ENCODE measurements around the gene ACSM6.
"Not testable (repeated sequence)": the region's sequence is repeated elsewhere in the genome, so short reads cannot be mapped to it uniquely, and the experiment has no call there.

The ACSM6 gene

DNA sequence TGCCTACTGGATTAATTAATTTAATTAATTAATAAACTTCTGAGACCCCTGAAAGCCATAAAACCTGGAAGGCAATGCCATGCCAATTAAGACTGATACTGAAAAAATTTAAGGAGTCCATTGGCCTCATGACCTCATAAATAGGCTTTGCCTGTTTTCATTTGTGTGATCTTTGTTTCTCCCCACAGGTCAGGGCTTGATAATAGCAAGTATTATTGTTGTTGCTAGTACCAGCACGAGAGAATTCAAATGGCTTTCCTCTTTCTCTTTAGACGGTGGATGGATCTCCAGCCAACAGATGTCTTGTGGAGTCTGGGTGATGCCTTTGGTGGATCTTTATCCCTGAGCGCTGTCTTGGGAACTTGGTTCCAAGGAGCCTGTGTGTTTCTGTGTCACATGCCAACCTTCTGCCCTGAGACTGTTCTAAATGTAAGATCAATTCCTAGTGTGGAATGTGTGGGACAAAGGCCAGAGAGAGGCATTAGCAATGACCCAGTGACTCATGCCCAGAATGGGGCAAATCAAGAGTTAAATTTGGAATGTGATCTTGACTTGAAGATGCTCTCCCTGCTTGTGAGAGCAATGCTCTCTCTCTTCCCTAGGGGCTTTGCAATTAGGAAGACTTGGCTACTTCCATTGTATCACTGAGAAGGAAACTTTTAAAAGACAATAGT is 17.7 kb downstream of the ACSM6 start:
- no peak overlapping the region for H3K4me3 ChIP-seq (ENCODE audit: low read depth, low read length)
- TF ChIP-seq, protein P1, sequence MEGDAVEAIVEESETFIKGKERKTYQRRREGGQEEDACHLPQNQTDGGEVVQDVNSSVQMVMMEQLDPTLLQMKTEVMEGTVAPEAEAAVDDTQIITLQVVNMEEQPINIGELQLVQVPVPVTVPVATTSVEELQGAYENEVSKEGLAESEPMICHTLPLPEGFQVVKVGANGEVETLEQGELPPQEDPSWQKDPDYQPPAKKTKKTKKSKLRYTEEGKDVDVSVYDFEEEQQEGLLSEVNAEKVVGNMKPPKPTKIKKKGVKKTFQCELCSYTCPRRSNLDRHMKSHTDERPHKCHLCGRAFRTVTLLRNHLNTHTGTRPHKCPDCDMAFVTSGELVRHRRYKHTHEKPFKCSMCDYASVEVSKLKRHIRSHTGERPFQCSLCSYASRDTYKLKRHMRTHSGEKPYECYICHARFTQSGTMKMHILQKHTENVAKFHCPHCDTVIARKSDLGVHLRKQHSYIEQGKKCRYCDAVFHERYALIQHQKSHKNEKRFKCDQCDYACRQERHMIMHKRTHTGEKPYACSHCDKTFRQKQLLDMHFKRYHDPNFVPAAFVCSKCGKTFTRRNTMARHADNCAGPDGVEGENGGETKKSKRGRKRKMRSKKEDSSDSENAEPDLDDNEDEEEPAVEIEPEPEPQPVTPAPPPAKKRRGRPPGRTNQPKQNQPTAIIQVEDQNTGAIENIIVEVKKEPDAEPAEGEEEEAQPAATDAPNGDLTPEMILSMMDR (IDR thresholded peaks at IDR 0.05; ENCODE audit: control insufficient read depth, extremely low read depth, insufficient read depth), result no peak
- DNase-seq (ENCODE audit: low read depth), result no peak

DNA sequence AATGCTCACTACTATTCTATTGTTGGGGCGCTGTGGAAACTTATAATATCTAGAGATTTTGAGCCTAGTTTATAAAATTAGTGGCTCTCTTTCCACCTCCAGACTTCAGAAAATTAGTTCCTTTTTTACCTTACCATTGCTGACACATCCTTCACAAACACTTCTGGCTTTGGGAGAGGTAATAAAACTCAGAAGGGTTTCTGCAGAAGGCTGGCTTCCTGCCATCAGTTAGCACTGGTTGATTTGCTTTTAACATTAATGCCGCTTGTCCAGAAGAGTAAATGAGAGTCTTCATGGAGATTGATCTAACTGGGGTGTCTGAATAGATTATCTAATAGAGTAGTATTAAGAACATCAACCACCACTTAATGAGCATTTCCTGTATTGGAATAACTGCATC is 20.3 kb downstream of the ACSM6 start:
- TF ChIP-seq, protein P1 (IDR thresholded peaks at IDR 0.05; ENCODE audit: control insufficient read depth, extremely low read depth, insufficient read depth), result no peak
- H3K4me3 ChIP-seq (ENCODE audit: low read depth, low read length), result no peak overlapping the region
- peak; percentile 33 for DNase-seq (ENCODE audit: low read depth)

DNA sequence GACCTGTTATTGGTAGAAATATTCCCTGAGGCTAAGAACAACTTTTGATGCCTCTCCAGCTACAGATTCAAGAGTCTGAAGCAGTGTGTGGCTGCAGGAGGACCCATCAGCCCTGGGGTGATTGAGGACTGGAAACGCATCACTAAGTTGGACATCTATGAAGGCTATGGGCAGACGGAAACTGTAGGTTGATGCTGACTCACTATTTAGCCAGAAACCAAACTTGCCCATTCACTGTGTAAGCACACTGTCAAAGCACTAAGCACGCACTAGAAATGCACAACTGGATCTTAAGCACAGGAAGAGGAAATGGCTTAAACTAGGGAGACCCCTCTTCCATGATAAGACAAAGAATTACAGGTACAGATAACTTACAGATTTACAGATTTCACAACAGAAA is 20.8 kb downstream of the ACSM6 start:
- no peak overlapping the region for H3K4me3 ChIP-seq (ENCODE audit: low read depth, low read length)
- no peak for DNase-seq (ENCODE audit: low read depth)
- TF ChIP-seq, protein P1 (IDR thresholded peaks at IDR 0.05; ENCODE audit: control insufficient read depth, extremely low read depth, insufficient read depth), result no peak

DNA sequence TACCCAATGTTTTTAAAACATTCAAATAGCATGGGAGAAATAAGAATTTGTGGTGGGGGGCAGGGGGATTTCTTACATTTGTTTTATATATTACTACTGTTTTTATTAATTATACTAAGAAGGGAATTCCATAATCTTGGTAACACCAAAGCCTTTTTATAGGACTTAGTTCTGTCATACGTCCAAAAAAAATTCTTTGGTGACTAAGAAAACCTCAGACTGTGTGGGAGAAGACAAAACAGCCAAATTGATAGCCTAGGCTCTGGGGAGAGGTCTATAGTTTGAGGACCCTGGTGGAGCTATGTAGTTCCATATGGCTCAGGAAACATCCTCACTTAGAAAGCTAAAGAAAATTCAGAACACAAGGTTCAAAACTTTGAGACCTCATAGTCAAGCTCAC is 23.4 kb downstream of the ACSM6 start:
- no peak overlapping the region for H3K4me3 ChIP-seq (ENCODE audit: low read depth, low read length)
- TF ChIP-seq, protein P1 (IDR thresholded peaks at IDR 0.05; ENCODE audit: control insufficient read depth, extremely low read depth, insufficient read depth), result no peak
- DNase-seq (ENCODE audit: low read depth), result no peak

DNA sequence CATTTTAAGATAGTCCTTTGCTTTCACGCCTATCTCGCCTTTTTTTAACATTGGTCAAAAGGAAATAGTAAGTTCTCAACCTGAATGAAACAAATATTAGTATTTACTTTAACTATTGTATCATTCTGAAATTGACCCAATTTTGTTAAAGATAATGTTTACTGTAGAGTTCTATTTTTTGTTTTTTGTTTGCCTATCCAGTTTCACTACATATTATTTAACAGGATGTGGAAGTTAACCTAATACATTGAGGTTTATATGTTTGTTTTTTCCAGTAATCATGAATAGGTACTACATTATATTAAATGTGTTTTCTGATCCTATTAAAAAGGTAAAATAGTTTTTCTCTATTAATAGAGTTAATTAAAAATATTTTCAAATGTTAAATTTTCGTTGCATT is 26.5 kb downstream of the ACSM6 start:
- no peak overlapping the region for H3K4me3 ChIP-seq (ENCODE audit: low read depth, low read length)
- TF ChIP-seq, protein P1 (IDR thresholded peaks at IDR 0.05; ENCODE audit: control insufficient read depth, extremely low read depth, insufficient read depth), result no peak

DNA sequence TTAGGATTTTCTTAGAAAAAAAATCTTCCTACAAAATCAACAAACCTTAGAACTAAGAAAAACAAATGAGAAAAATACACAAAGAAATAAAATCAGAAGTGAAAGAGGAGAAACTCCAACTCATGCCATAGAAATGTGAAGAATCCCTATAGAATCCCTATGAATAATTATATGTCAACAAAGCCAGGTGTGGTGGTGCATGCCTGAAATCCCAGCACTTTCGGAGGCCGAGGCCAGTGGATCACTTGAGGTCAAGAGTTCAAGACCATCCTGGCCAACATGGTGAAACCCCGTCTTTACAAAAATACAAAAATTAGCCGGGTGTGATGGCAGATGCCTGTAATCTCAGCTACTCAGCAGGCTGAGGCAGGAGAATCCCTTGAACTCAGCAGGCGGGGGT is 27.1 kb downstream of the ACSM6 start:
- no peak overlapping the region for H3K4me3 ChIP-seq (ENCODE audit: low read depth, low read length)
- TF ChIP-seq, protein P1 (IDR thresholded peaks at IDR 0.05; ENCODE audit: control insufficient read depth, extremely low read depth, insufficient read depth), result no peak
- no peak for DNase-seq (ENCODE audit: low read depth)

More for the DNA sequence above, 26.5 kb downstream of the ACSM6 start:
- no peak for DNase-seq (ENCODE audit: low read depth)

DNA sequence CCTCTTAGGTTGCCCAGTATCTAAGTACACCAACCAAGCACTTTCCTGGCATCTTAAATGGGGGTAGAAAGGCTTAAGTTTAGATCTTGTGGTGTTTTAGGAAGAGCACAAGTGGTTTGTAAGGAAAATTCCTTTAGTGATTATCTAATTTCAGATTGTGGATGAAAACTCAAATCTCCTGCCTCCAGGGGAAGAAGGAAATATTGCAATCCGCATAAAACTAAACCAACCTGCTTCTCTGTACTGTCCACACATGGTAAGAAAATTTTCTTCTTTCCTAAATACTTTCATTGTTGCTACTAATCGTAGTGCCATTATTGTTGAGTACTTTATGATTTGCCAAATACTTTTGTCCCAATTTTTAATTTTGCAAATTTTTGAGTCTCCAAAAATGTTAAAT is 31.1 kb downstream of the ACSM6 start:
- TF ChIP-seq, protein P1 (IDR thresholded peaks at IDR 0.05; ENCODE audit: control insufficient read depth, extremely low read depth, insufficient read depth), result no peak
- no peak overlapping the region for H3K4me3 ChIP-seq (ENCODE audit: low read depth, low read length)
- no peak for DNase-seq (ENCODE audit: low read depth)

DNA sequence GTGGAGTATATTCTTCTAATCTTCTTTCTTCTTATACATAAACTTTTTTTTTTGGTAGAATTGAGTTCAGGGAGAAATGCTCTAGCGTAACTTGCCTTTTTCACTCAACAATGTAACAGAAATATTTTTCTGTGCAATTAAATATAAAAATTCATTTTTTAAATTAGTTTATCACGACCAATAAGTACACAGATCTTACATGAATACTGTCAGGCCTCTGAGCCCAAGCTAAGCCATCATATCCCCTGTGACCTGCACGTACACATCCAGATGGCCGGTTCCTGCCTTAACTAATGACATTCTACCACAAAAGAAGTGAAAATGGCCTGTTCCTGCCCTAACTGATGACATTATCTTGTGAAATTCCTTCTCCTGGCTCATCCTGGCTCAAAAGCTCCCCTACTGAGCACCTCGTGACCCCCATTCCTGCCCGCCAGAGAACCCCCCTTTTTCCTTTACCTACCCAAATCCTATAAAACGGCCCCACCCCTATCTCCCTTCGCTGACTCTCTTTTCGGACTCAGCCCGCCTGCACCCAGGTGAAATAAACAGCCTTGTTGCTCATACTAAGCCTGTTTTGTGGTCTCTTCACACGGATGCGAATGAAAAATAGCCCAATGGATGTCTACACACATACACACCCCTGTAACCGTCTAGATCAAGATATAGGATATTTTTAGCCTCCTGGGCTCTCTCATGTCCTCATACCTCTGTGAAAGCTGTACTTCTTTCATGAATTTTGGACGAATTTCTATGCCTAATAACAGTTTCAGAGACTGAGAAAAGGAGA is 35.1 kb downstream of the ACSM6 start:
- DNase-seq (ENCODE audit: low read depth); H3K4me3 ChIP-seq (ENCODE audit: low read depth, low read length): not testable (repeated sequence)
